OCI-LY7 (cell line): ENCODE data around the gene PGF. TPM values are rescaled to one million over a fixed set of nuclear protein-coding genes. Genes with fewer than 3 reads are reported as not detected.

Experiments
- BruUV-seq: library from RNA; stranded (reverse); fragments of 400-500 nt; replicated peaks from 2 replicates; lab custom pipeline; 2021; lab: Mats Ljungman, UMichigan
- CTCF ChIA-PET: fragments of 300-600 bp; sonication (Branson Sonifier 250); formaldehyde crosslinking; loops from one replicate; lab custom pipeline; 2022; ENCODE audit warnings: antibody characterized with exemption; ENCODE audit not compliant: unreplicated experiment; lab: Charles Lee
- POLR2A ChIA-PET: fragments of 300-600 bp; sonication (Branson Sonifier 250); formaldehyde crosslinking; loops from one replicate; lab custom pipeline; 2022; ENCODE audit warnings: antibody characterized with exemption; lab: Charles Lee
- DNase-seq: peaks from one replicate; pipeline ENCODE4 v3.0.0-alpha.2; 2015; ENCODE audit warnings: low spot score
- H2AFZ ChIP-seq: fragments of 200-600 bp; sonication (generic), shearing (Covaris generic); 2 replicates; pipeline ENCODE4 v1.6.1; 2014; ENCODE audit warnings: mild to moderate bottlenecking, antibody characterized with exemption, low read length, moderate library complexity
- H3K27ac ChIP-seq: fragments of 200-600 bp; sonication (generic); 2 replicates; pipeline ENCODE4 v1.5.1; 2014; ENCODE audit warnings: mixed run types, low read depth, mild to moderate bottlenecking, moderate library complexity, low read length, inconsistent platforms; ENCODE audit not compliant: poor library complexity, severe bottlenecking
- H3K36me3 ChIP-seq: fragments of 200-600 bp; sonication (generic); 2 replicates; pipeline ENCODE4 v1.6.1; 2014; ENCODE audit warnings: mild to moderate bottlenecking, antibody characterized with exemption, low read length, moderate library complexity, mixed read lengths; ENCODE audit not compliant: insufficient read depth
- H3K4me1 ChIP-seq: fragments of 200-600 bp; sonication (generic); 2 replicates; pipeline ENCODE4 v1.5.1; 2014; ENCODE audit warnings: mild to moderate bottlenecking, low read length; ENCODE audit not compliant: insufficient read depth, poor library complexity, severe bottlenecking
- H3K4me2 ChIP-seq: fragments of 200-600 bp; sonication (generic); 2 replicates; pipeline ENCODE4 v1.6.1; 2014; ENCODE audit warnings: mild to moderate bottlenecking, low read length
- H3K4me3 ChIP-seq: fragments of 200-600 bp; sonication (generic); 2 replicates; pipeline ENCODE4 v1.5.1; 2014; ENCODE audit warnings: mild to moderate bottlenecking, low read depth, low read length; ENCODE audit not compliant: poor library complexity, severe bottlenecking
- H3K79me2 ChIP-seq: fragments of 200-600 bp; sonication (generic); 2 replicates; pipeline ENCODE4 v1.6.1; 2016; ENCODE audit warnings: low read depth, mild to moderate bottlenecking, low read length, moderate library complexity, mixed read lengths; ENCODE audit not compliant: insufficient read depth
- H3K9me2 ChIP-seq: fragments of 200-600 bp; sonication (generic); 2 replicates; pipeline ENCODE4 v1.6.1; 2016; ENCODE audit warnings: mild to moderate bottlenecking, low read length, mixed read lengths; ENCODE audit not compliant: insufficient read depth
- H3K9me3 ChIP-seq: fragments of 200-600 bp; sonication (generic); 2 replicates; pipeline ENCODE4 v1.6.1; 2014; ENCODE audit warnings: mild to moderate bottlenecking, mixed run types, low read length, mixed read lengths
- H4K20me1 ChIP-seq: fragments of 200-600 bp; sonication (generic); 2 replicates; pipeline ENCODE4 v1.6.1; 2014; ENCODE audit warnings: mild to moderate bottlenecking, antibody characterized with exemption, low read length, moderate library complexity, mixed read lengths; ENCODE audit not compliant: insufficient read depth
- CTCF ChIP-seq: fragments of 200-600 bp; sonication (generic); conservative IDR thresholded peaks from 2 replicates; pipeline ENCODE4 v1.5.1; 2014; ENCODE audit warnings: mild to moderate bottlenecking, antibody characterized with exemption, low read length, moderate library complexity, mixed read lengths
- EZH2phosphoT487 ChIP-seq: fragments of 200-600 bp; sonication (generic); IDR thresholded peaks from 2 replicates; pipeline ENCODE4 v1.6.1; 2018; ENCODE audit warnings: low read depth, borderline replicate concordance, mild to moderate bottlenecking, mixed run types, antibody characterized with exemption, low read length, moderate library complexity, mixed read lengths
- intact Hi-C: fragments of 100-400 bp; cut with micrococcal nuclease; formaldehyde crosslinking; loops from one replicate; pipeline ENCODE4 v1.10.0; 2022; ENCODE audit not compliant: unreplicated experiment
- total RNA-seq, 2 experiments: library from RNA; depleted of rRNA in 1 of 2; stranded (reverse); fragments of >200 nt in 1 of 2; shearing (Covaris generic) in 1 of 2; gene quantifications; 2 replicates each; pipeline ENCODE4 v1.2.3, GENCODE V29; 2014 to 2022

Gene PGF
- total RNA-seq, 2 experiments from 2014 or later, result 0.09 to 0.19 TPM

- no peaks in the 10 kb centered on the region for H3K9me2 ChIP-seq
- TF ChIP-seq CTCF, result no peak
- TF ChIP-seq EZH2phosphoT487, result no peak
- peaks cover 9% of the 10 kb centered on the region for H3K36me3 ChIP-seq
- no peak overlapping the region for H3K4me3 ChIP-seq
- H2AFZ ChIP-seq, result no peak overlapping the region
- H3K79me2 ChIP-seq, result no peaks in the 10 kb centered on the region
- ChIA-PET POLR2A (no interaction called here), CTCF (no interaction called here)
- no peaks in the 10 kb centered on the region for H4K20me1 ChIP-seq
- BruUV-seq, result no TSS peak
- H3K9me3 ChIP-seq, result no peaks in the 10 kb centered on the region
- H3K4me1 ChIP-seq, result no peaks in the 10 kb centered on the region
- no peak overlapping the region for H3K27ac ChIP-seq
- no peak overlapping the region for H3K4me2 ChIP-seq
- intact Hi-C loops, result no loop called here
- no peak for DNase-seq
Observed at GRCh38 chr14:74911221-74911620, 44.2 kb downstream of the PGF start.

GRCh38 chr14:74910556-74910955 lies 44.8 kb downstream of the PGF start:
- Histone ChIP-seq H3K9me3 (no peaks in the 10 kb centered on the region), H3K4me3 (no peak overlapping the region), H4K20me1 (no peaks in the 10 kb centered on the region), H3K27ac (no peak overlapping the region), H3K4me1 (no peaks in the 10 kb centered on the region), H3K4me2 (no peak overlapping the region), H3K36me3 (peaks cover 14% of the 10 kb centered on the region), H3K9me2 (no peaks in the 10 kb centered on the region), H2AFZ (no peak overlapping the region), H3K79me2 (no peaks in the 10 kb centered on the region)
- DNase-seq, result no peak
- POLR2A ChIA-PET, result interaction anchor here (0.6 kb wide), 1 partner anchor 1575 kb away, joined by 3 read pairs; no protein-coding TSS in a partner anchor
- intact Hi-C loops, result no loop called here
- TF ChIP-seq CTCF (no peak), EZH2phosphoT487 (no peak)
- BruUV-seq, result no TSS peak
- CTCF ChIA-PET, result interaction anchor here (0.6 kb wide), 1 partner anchor 91 kb away, joined by 3 read pairs; no protein-coding TSS in a partner anchor

GRCh38 chr14:74909911-74910310 lies 45.5 kb downstream of the PGF start:
- Histone ChIP-seq H3K36me3 (peaks cover 21% of the 10 kb centered on the region), H3K4me3 (no peak overlapping the region), H4K20me1 (no peaks in the 10 kb centered on the region), H3K9me3 (no peaks in the 10 kb centered on the region), H3K4me1 (no peaks in the 10 kb centered on the region), H3K27ac (no peak overlapping the region), H2AFZ (no peak overlapping the region), H3K4me2 (no peak overlapping the region), H3K9me2 (no peaks in the 10 kb centered on the region), H3K79me2 (no peaks in the 10 kb centered on the region)
- ChIA-PET CTCF (interaction anchor here (0.6 kb wide), 1 partner anchor 90 kb away, joined by 3 read pairs; no protein-coding TSS in a partner anchor), POLR2A (no interaction called here)
- no peak for DNase-seq
- TF ChIP-seq EZH2phosphoT487 (no peak), CTCF (no peak)
- BruUV-seq, result no TSS peak
- intact Hi-C loops, result no loop called here
